Measurements from ENCODE around the gene PRM1.

DNA sequence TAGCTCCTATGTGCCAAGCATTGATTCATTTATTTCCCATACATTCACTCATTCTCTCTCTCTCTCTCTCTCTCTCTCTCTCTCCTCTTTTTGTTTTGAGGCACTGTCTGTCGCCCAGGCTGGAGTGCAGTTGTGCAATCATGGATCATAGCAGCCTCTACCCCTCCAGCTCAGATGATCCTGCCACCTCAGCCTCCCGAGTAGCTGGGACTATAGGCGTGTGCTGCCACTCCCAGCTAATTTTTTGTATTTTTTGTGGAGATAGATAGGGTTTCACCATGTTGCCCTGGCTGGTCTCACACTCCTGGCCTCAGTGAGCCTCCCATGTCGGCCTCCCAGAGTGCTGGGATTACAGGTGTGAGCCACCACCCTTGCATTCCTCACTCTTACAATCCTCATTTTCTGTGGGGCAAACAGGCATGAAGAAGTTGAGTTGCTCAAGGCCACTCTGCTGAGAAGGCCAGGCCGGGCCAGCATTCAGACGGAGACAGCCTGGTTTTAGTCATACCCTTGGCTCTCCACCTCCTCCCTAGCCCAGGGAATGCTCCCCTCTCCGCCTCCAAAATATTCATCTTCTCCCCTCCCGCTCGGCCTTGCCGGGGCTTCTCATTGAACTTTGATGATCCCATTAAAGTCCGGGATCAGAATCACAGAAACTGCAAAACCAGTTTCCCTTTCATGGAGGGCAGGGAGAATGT, 4.1 kb downstream of the PRM1 start:
- no peak for TF ChIP-seq CTCF (IDR thresholded peaks at IDR 0.05; ENCODE audit: low read depth, low read length)
- TF ChIP-seq POLR2A (IDR thresholded peaks at IDR 0.05; ENCODE audit: extremely low read depth, insufficient read length) = no peak
- no peak for TF ChIP-seq MAX (IDR thresholded peaks at IDR 0.05; ENCODE audit: low read depth, low read length)
